Mucosa of gallbladder (tissue), 1 donor: ENCODE results near the gene DCUN1D1. TPM values are rescaled to one million over a fixed set of nuclear protein-coding genes. Genes with fewer than 3 reads are reported as not detected.

ENCODE experiments used
- DNase-seq: peaks from one replicate; pipeline ENCODE4 v3.0.0-alpha.2; 2020; ENCODE audit warnings: low spot score
- total RNA-seq: library from RNA; stranded (reverse); gene quantifications from one replicate; pipeline ENCODE4 v1.2.1, GENCODE V29; 2021
- donor health status: DM: no; HTN: no; CAD: no.

DCUN1D1 gene
- total RNA-seq, 1 donor from 2014 or later = 45.8 TPM

DNA sequence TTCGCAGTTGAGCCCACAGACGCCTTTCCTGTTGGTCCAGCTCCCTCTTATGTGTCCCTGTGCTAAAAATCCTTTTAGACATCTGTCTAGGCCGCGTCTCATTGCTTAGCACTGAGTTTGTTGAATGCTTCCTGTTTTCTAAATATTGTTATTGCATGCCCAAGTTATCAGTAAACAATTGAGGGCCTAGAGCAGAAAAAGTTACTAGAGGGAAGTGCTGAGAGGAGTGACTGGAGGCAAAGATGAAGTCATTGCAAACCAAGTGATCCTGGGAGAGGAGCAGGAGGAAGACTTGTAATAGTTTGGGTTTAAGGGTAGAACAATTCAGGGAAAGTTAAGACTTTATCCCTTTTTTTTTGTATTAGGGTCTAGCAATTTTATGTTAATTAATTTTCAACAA is 88.1 kb downstream of the DCUN1D1 start:
- DNase-seq = no peak

GRCh38 chr3:182891364-182891763 is 89.0 kb downstream of the DCUN1D1 start:
- no peak for DNase-seq

DNA sequence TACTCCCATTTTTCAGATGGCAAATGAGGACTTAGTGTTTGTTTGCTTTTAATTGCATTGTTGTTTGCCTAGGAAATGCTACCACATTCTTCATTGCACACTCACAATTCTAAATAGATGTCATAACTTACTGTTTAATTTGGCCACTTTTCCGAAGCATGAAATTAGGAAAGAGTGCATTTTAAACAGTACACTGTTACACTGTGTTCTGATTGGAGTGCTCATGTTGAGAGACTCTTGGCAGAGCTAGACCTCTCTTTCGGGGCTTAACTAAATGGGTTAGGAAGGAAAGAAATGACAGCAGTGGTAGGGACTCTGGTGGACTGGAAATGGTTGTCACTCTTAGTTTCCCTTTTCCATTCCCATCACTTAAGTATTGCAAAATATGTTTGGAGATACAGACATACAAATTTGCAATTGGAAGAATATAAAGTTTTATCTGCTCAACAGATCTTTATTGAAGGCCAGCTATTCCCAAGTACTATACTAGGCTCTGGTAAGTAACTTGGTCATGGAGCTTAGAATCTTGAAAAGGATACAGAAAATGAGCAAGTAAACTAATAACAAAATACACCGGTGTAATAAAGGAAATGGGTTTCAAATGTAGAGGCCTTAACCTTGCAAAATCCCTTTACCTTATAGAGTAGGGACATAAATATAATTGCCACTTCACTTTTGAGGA is 90.2 kb downstream of the DCUN1D1 start:
- no peak for DNase-seq

Other genes with a start within 250 kb of the DCUN1D1 start
- 89.9 TPM for gene ATP11B, start 187.0 kb downstream of the DCUN1D1 start, total RNA-seq
- 46.4 TPM for gene MCCC1, start 119.0 kb upstream of the DCUN1D1 start, total RNA-seq
- gene LAMP3, start 182.2 kb upstream of the DCUN1D1 start, total RNA-seq = 0.29 TPM